K562 (cell line): Measurements from ENCODE around the gene JAKMIP1. TPM values are rescaled to one million over a fixed set of nuclear protein-coding genes. Genes with fewer than 3 reads are reported as not detected.

ENCODE experiments used
- ATAC-seq: fragments of 200-7000 bp; cut with Tn5 transposase; 3 replicates; pipeline ENCODE4 v1.9.1; 2020; ENCODE audit warnings: moderate library complexity
- BruUV-seq: library from RNA; stranded (reverse); fragments of 400-500 nt; replicated peaks from 2 replicates; lab custom pipeline; 2021; lab: Mats Ljungman, UMichigan
- CTCF ChIA-PET: fragments of 300-600 bp; formaldehyde crosslinking; extraction: SDS; loops from one replicate; lab custom pipeline; 2021; ENCODE audit warnings: low intra/inter-chr PET ratio; lab: Yijun Ruan, JAX
- POLR2A ChIA-PET: fragments of 300-600, 350-650 bp; sonication (Branson Sonifier 250); formaldehyde crosslinking; extraction: SDS; loops from one replicate; lab custom pipeline; 2021; ENCODE audit warnings: antibody characterized with exemption, inconsistent platforms; lab: Yijun Ruan, JAX
- DNase-seq, 4 experiments: peaks; one replicate each; pipeline versions ENCODE4 v3.0.0 to v3.0.0-alpha.2; 2011 to 2018; ENCODE audit warnings: low spot score in 3 of 4, mixed read lengths in 3 of 4; ENCODE audit errors: extremely low read depth in 1 of 4
- FAIRE-seq: peaks from 2 replicates; lab custom pipeline; 2011; peaks lifted over from hg19 to GRCh38; lab: Jason Lieb, UNC
- H2AFZ ChIP-seq: 2 replicates; pipeline ENCODE4 v1.6.0; 2011; ENCODE audit warnings: low read depth, low read length, control low read depth, inconsistent platforms
- H3K27ac ChIP-seq: fragments of 200-600 bp; 3 replicates; pipeline ENCODE4 v1.8.0; 2011; ENCODE audit warnings: low read depth, mild to moderate bottlenecking, control low read depth, inconsistent platforms, low read length, moderate library complexity, mixed read lengths; ENCODE audit errors: extremely low read depth
- H3K27me3 ChIP-seq, 2 experiments: fragments of 300-600 bp in 1 of 2; 2 replicates in 1 of 2; 3 replicates in 1 of 2; pipeline versions ENCODE4 v1.6.0 to v1.8.0; 2011; ENCODE audit warnings: inconsistent platforms in 2 of 2, low read length in 2 of 2, mild to moderate bottlenecking in 1 of 2, mixed read lengths in 1 of 2, moderate library complexity in 1 of 2; ENCODE audit not compliant: control insufficient read depth in 2 of 2, insufficient read depth in 2 of 2
- H3K36me3 ChIP-seq: fragments of 300-600 bp; 3 replicates; pipeline ENCODE4 v1.8.0; 2011; ENCODE audit warnings: mild to moderate bottlenecking, low read length, inconsistent platforms; ENCODE audit not compliant: control insufficient read depth, insufficient read depth
- H3K4me1 ChIP-seq, 2 experiments: fragments of 200-600 bp in 1 of 2; replicated peaks in 1 of 2; 2 replicates in 1 of 2; 3 replicates in 1 of 2; pipeline versions ENCODE4 v1.5.1 to v1.8.0; 2011; ENCODE audit warnings: inconsistent platforms in 2 of 2, low read length in 2 of 2, mild to moderate bottlenecking in 1 of 2, mixed read lengths in 1 of 2, moderate library complexity in 1 of 2; ENCODE audit not compliant: control insufficient read depth in 2 of 2, insufficient read depth in 2 of 2
- H3K4me2 ChIP-seq: 2 replicates; pipeline ENCODE4 v1.6.1; 2011; ENCODE audit warnings: low read length, control low read depth, inconsistent platforms, mixed read lengths; ENCODE audit not compliant: insufficient read depth
- H3K4me3 ChIP-seq: fragments of 200-600 bp; sonication (generic), shearing (Covaris generic); 2 replicates; pipeline ENCODE4 v1.5.1; 2016; ENCODE audit warnings: control low read depth, inconsistent platforms
- H3K79me2 ChIP-seq: fragments of 200-600 bp; 3 replicates; pipeline ENCODE4 v1.8.0; 2011; ENCODE audit warnings: low read length, inconsistent platforms; ENCODE audit not compliant: control insufficient read depth, insufficient read depth
- H3K9ac ChIP-seq, 2 experiments: 2 replicates each; pipeline versions ENCODE4 v1.6.0 to v1.6.1; 2011; ENCODE audit warnings: low read depth in 2 of 2, low read length in 2 of 2, control low read depth in 1 of 2, inconsistent platforms in 1 of 2, mild to moderate bottlenecking in 1 of 2, mixed read lengths in 1 of 2; ENCODE audit not compliant: insufficient read depth in 1 of 2
- H3K9me1 ChIP-seq: one replicate; pipeline ENCODE4 v1.6.0; 2011; ENCODE audit warnings: inconsistent platforms, mild to moderate bottlenecking, low read length, moderate library complexity; ENCODE audit not compliant: control insufficient read depth, insufficient read depth
- H3K9me3 ChIP-seq: replicated peaks from 2 replicates; pipeline ENCODE4 v1.5.1; 2011; ENCODE audit warnings: low read depth, low read length, inconsistent platforms; ENCODE audit not compliant: control insufficient read depth, insufficient read depth
- H4K20me1 ChIP-seq: replicated peaks from 2 replicates; pipeline ENCODE4 v1.6.1; 2011; ENCODE audit warnings: low read length, inconsistent platforms, mixed read lengths; ENCODE audit not compliant: control insufficient read depth, insufficient read depth
- HIVEP1 ChIP-seq: fragments of 250-450 bp; sonication (Bioruptor Pico); IDR thresholded peaks from 2 replicates; pipeline ENCODE4 v1.4.0; 2020; ENCODE audit warnings: mild to moderate bottlenecking
- HMG20A ChIP-seq: fragments of 450-650 bp; formaldehyde crosslinking; conservative IDR thresholded peaks from 2 replicates; pipeline ENCODE4 v1.4.0; 2020; ENCODE audit warnings: mild to moderate bottlenecking, mixed read lengths
- NR2F6 ChIP-seq: fragments of 450-650 bp; formaldehyde crosslinking; IDR thresholded peaks from 2 replicates; pipeline ENCODE4 v1.4.0; 2020; ENCODE audit warnings: mild to moderate bottlenecking
- PCBP1 ChIP-seq: fragments of 200-400 bp; formaldehyde crosslinking; IDR thresholded peaks from 2 replicates; pipeline ENCODE4 v1.6.1; 2018; ENCODE audit warnings: mild to moderate bottlenecking, low read depth, low read length; ENCODE audit not compliant: poor library complexity, severe bottlenecking
- RFX1 ChIP-seq: fragments of 450-650 bp; IDR thresholded peaks from 2 replicates; pipeline ENCODE4 v1.6.1; 2016; ENCODE audit warnings: mild to moderate bottlenecking, moderate library complexity
- ZNF121 ChIP-seq: sonication (generic); formaldehyde crosslinking; conservative IDR thresholded peaks from 2 replicates; pipeline ENCODE4 v1.8.0; 2022; ENCODE audit warnings: missing genetic modification reagents
- ZNF217 ChIP-seq: sonication (generic); formaldehyde crosslinking; IDR thresholded peaks from 2 replicates; pipeline ENCODE4 v1.8.0; 2022; ENCODE audit warnings: mild to moderate bottlenecking, missing genetic modification reagents
- ZNF263 ChIP-seq: sonication (generic); formaldehyde crosslinking; IDR thresholded peaks from 2 replicates; pipeline ENCODE4 v1.8.0; 2022; ENCODE audit warnings: mild to moderate bottlenecking, missing genetic modification reagents, borderline replicate concordance
- WGBS: fragments of 100-300 bp; shearing (Covaris generic); methylation state at CpG from one replicate; pipeline ENCODE4 v1.1.6; 2016; ENCODE audit warnings: low coverage, mixed read lengths; ENCODE audit not compliant: insufficient coverage; ENCODE audit errors: missing lambda C conversion rate; 5-methylcytosine and 5-hydroxymethylcytosine counted together
- in situ Hi-C: fragments of 300-500 bp; cut with MboI; formaldehyde crosslinking; loops from 4 replicates; pipeline ENCODE4 v1.15.0; 2018; ENCODE audit warnings: inconsistent platforms, mixed read lengths
- intact Hi-C: fragments of 100-400 bp; cut with micrococcal nuclease; formaldehyde crosslinking; loops from 2 replicates; pipeline ENCODE4 v1.14.2; 2022
- polyA plus RNA-seq, 8 experiments: library from polyadenylated mRNA; depleted of rRNA in 4 of 8; stranded (reverse) in 5 of 8; unstranded in 3 of 8; fragments of >200 nt; fragmentation: Nextera tagmentation in 2 of 8; fragmentation: Illumina TruSeq in 1 of 8; extraction: Ambion mirVana in 2 of 8; extraction: Trizol in 1 of 8; gene quantifications; 2 replicates each; pipeline versions ENCODE4 v1.2.1 to v1.2.3, GENCODE V29; 2011 to 2014; ENCODE audit warnings: inconsistent platforms in 1 of 8, missing spikeins in 1 of 8
- total RNA-seq, 7 experiments: library from RNA; depleted of rRNA in 6 of 7; stranded (reverse); fragments of >200 nt in 6 of 7; fragmentation: Illumina TruSeq in 2 of 7; extraction: Trizol in 2 of 7; gene quantifications; 2 replicates each; pipeline versions ENCODE4 v1.2.1 to v1.2.3, GENCODE V29; 2011 to 2021; ENCODE audit warnings: low replicate concordance in 1 of 7
- TF ChIP-seq, protein P1 (sequence below): sonication (generic); formaldehyde crosslinking; IDR thresholded peaks from 2 replicates; pipeline ENCODE4 v1.8.1; 2023; ENCODE audit warnings: mild to moderate bottlenecking, missing genetic modification reagents
- TF ChIP-seq, protein P2 (sequence below): fragments of 450-650 bp; conservative IDR thresholded peaks from 2 replicates; pipeline ENCODE4 v1.6.1; 2016; ENCODE audit warnings: missing genetic modification characterization, low read depth, mild to moderate bottlenecking, control low read depth, missing compliant biosample characterization

The JAKMIP1 gene
- total and polyA plus RNA-seq, 9 of the 15 experiments (the other 6 are each of a cell fraction or from before 2014, with no cell fraction given) = not detected

- Histone ChIP-seq H3K79me2 (no peaks in the 10 kb centered on the region), H3K9me1 (no peaks in the 10 kb centered on the region)
- TF ChIP-seq RFX1 (no peak), ZNF121 (CRISPR knock-in tag) (no peak), PCBP1 (no peak), HMG20A (no peak), ZNF263 (CRISPR knock-in tag) (no peak), ZNF217 (CRISPR knock-in tag) (no peak), HIVEP1 (CRISPR knock-in tag) (no peak), NR2F6 (no peak)
- TF ChIP-seq, protein P1, sequence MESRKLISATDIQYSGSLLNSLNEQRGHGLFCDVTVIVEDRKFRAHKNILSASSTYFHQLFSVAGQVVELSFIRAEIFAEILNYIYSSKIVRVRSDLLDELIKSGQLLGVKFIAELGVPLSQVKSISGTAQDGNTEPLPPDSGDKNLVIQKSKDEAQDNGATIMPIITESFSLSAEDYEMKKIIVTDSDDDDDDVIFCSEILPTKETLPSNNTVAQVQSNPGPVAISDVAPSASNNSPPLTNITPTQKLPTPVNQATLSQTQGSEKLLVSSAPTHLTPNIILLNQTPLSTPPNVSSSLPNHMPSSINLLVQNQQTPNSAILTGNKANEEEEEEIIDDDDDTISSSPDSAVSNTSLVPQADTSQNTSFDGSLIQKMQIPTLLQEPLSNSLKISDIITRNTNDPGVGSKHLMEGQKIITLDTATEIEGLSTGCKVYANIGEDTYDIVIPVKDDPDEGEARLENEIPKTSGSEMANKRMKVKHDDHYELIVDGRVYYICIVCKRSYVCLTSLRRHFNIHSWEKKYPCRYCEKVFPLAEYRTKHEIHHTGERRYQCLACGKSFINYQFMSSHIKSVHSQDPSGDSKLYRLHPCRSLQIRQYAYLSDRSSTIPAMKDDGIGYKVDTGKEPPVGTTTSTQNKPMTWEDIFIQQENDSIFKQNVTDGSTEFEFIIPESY (CRISPR knock-in tag) = no peak
- TF ChIP-seq, protein P2, sequence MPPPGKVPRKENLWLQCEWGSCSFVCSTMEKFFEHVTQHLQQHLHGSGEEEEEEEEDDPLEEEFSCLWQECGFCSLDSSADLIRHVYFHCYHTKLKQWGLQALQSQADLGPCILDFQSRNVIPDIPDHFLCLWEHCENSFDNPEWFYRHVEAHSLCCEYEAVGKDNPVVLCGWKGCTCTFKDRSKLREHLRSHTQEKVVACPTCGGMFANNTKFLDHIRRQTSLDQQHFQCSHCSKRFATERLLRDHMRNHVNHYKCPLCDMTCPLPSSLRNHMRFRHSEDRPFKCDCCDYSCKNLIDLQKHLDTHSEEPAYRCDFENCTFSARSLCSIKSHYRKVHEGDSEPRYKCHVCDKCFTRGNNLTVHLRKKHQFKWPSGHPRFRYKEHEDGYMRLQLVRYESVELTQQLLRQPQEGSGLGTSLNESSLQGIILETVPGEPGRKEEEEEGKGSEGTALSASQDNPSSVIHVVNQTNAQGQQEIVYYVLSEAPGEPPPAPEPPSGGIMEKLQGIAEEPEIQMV (tag) = no peak
- TF ChIP-seq, all 486 proteins: peak for 0
- H3K4me3 ChIP-seq = no peak overlapping the region
- no peaks in the 10 kb centered on the region; the same call in 1 of the 2 replicates for H4K20me1 ChIP-seq
- WGBS = 0% methylated on average over 8 of the region's 8 CpGs
- no peak overlapping the region for H3K4me2 ChIP-seq
- no peak overlapping the region for H3K9ac ChIP-seq
- ATAC-seq = no peak
- intact Hi-C loops (no loop called here), in situ Hi-C loops (no loop called here)
- FAIRE-seq = no peak
- H3K27ac ChIP-seq = no peak overlapping the region
- DNase-seq = no peak
- H3K27me3 ChIP-seq = peaks cover 0 to 16% of the 10 kb centered on the region in 2 experiments; a peak in 3 of 5 replicates
- no peaks in the 10 kb centered on the region; the same call in 1 of the 2 replicates for H3K9me3 ChIP-seq
- no peak overlapping the region for H2AFZ ChIP-seq
- BruUV-seq = no TSS peak
- CTCF ChIA-PET = no interaction called here
- no peaks in the 10 kb centered on the region for H3K4me1 ChIP-seq
- no peaks in the 10 kb centered on the region for H3K36me3 ChIP-seq
- POLR2A ChIA-PET = no interaction called here
Observed at GRCh38 chr4:6188687-6189305, 11.6 kb downstream of the JAKMIP1 start.
